ES-I3 (cell line): Measurements from ENCODE around the gene HLA-DRA.

Experiments used
- H3K36me3 ChIP-seq: 2 replicates; pipeline ENCODE4 v1.6.1; 2013; ENCODE audit warnings: mild to moderate bottlenecking, low read length, control low read depth, moderate library complexity; ENCODE audit not compliant: insufficient read depth
- H3K4me1 ChIP-seq: 2 replicates; pipeline ENCODE4 v1.6.1; 2013; ENCODE audit warnings: mild to moderate bottlenecking, control low read depth, low read length; ENCODE audit not compliant: insufficient read depth
- H3K9ac ChIP-seq: 2 replicates; pipeline ENCODE4 v1.6.1; 2013; ENCODE audit warnings: low read depth, mild to moderate bottlenecking, low read length, moderate library complexity
- H3K9me3 ChIP-seq: 2 replicates; pipeline ENCODE4 v1.6.1; 2013; ENCODE audit warnings: mild to moderate bottlenecking, low read length, moderate library complexity; ENCODE audit not compliant: control insufficient read depth, insufficient read depth

The HLA-DRA gene

GRCh38 chr6:32439602-32440214, at the start of gene HLA-DRA:
TSS of gene HLA-DRA (plus strand) at chr6:32439887. CDS start at chr6:32439951, 64 bp downstream.
- Histone ChIP-seq H3K4me1 (0 out of 2 replicates have a peak, but pooled peaks cover 3% of the 10 kb centered on the region), H3K9me3 (no peaks in the 10 kb centered on the region), H3K9ac (no peak within 1 kb of the TSS), H3K36me3 (no peaks in the 10 kb centered on the region)

- Histone ChIP-seq H3K4me1 (no peaks in the 10 kb centered on the region), H3K9me3 (no peaks in the 10 kb centered on the region), H3K9ac (no peak overlapping the region), H3K36me3 (no peaks in the 10 kb centered on the region)
These were observed 48.2 kb upstream of the HLA-DRA start for GRCh38 chr6:32391505-32391904.

GRCh38 chr6:32393665-32394420, 45.8 kb upstream of the HLA-DRA start:
- Histone ChIP-seq H3K9me3 (no peaks in the 10 kb centered on the region), H3K36me3 (no peaks in the 10 kb centered on the region), H3K9ac (no peak overlapping the region), H3K4me1 (no peaks in the 10 kb centered on the region)

GRCh38 chr6:32396028-32396427, 43.7 kb upstream of the HLA-DRA start:
- H3K9me3 ChIP-seq = no peaks in the 10 kb centered on the region
- no peaks in the 10 kb centered on the region for H3K36me3 ChIP-seq
- no peaks in the 10 kb centered on the region for H3K4me1 ChIP-seq
- H3K9ac ChIP-seq = no peak overlapping the region

GRCh38 chr6:32397252-32397920, 42.3 kb upstream of the HLA-DRA start:
- H3K9ac ChIP-seq = no peak overlapping the region
- no peaks in the 10 kb centered on the region for H3K4me1 ChIP-seq
- no peaks in the 10 kb centered on the region for H3K9me3 ChIP-seq
- H3K36me3 ChIP-seq = no peaks in the 10 kb centered on the region

GRCh38 chr6:32401284-32401963, 38.3 kb upstream of the HLA-DRA start:
- no peaks in the 10 kb centered on the region for H3K9me3 ChIP-seq
- no peaks in the 10 kb centered on the region for H3K36me3 ChIP-seq
- H3K9ac ChIP-seq = no peak overlapping the region
- no peaks in the 10 kb centered on the region for H3K4me1 ChIP-seq

- Histone ChIP-seq H3K9me3 (no peaks in the 10 kb centered on the region), H3K36me3 (no peaks in the 10 kb centered on the region), H3K9ac (no peak overlapping the region), H3K4me1 (peaks cover 8% of the 10 kb centered on the region; the same call in 1 of the 2 replicates)
These were observed 36.9 kb upstream of the HLA-DRA start for GRCh38 chr6:32402812-32403211.

GRCh38 chr6:32405656-32406055, 34.0 kb upstream of the HLA-DRA start:
- H3K9me3 ChIP-seq = no peaks in the 10 kb centered on the region
- no peak overlapping the region for H3K9ac ChIP-seq
- no peaks in the 10 kb centered on the region for H3K36me3 ChIP-seq
- H3K4me1 ChIP-seq = peaks cover 8% of the 10 kb centered on the region; the same call in 1 of the 2 replicates

- H3K9ac ChIP-seq = no peak overlapping the region
- H3K9me3 ChIP-seq = no peaks in the 10 kb centered on the region
- peaks cover 8% of the 10 kb centered on the region; the same call in 1 of the 2 replicates for H3K4me1 ChIP-seq
- H3K36me3 ChIP-seq = no peaks in the 10 kb centered on the region
These were observed 33.5 kb upstream of the HLA-DRA start for GRCh38 chr6:32406197-32406596.

- Histone ChIP-seq H3K9ac (no peak within 1 kb of the TSS), H3K36me3 (no peaks in the 10 kb centered on the region), H3K9me3 (no peaks in the 10 kb centered on the region), H3K4me1 (peaks cover 8% of the 10 kb centered on the region; the same call in 1 of the 2 replicates)
These were observed 32.8 kb upstream of the HLA-DRA start, which contains the start of gene BTNL2 for GRCh38 chr6:32406857-32407256. TSS of gene BTNL2 (minus strand) at chr6:32407181. CDS start at chr6:32407123, 58 bp downstream.

- Histone ChIP-seq H3K36me3 (no peaks in the 10 kb centered on the region), H3K4me1 (peaks cover 8% of the 10 kb centered on the region; the same call in 1 of the 2 replicates), H3K9me3 (no peaks in the 10 kb centered on the region)
These were observed 28.8 kb upstream of the HLA-DRA start for GRCh38 chr6:32410906-32411305.

GRCh38 chr6:32411566-32412327, 27.9 kb upstream of the HLA-DRA start:
- H3K9me3 ChIP-seq = no peaks in the 10 kb centered on the region
- peaks cover 8% of the 10 kb centered on the region; the same call in 1 of the 2 replicates for H3K4me1 ChIP-seq
- no peaks in the 10 kb centered on the region for H3K36me3 ChIP-seq
- H3K9ac ChIP-seq = no peak overlapping the region

More at GRCh38 chr6:32410906-32411305, 28.8 kb upstream of the HLA-DRA start:
- H3K9ac ChIP-seq = no peak overlapping the region

- Histone ChIP-seq H3K4me1 (no peaks in the 10 kb centered on the region), H3K36me3 (no peaks in the 10 kb centered on the region), H3K9me3 (no peaks in the 10 kb centered on the region), H3K9ac (no peak overlapping the region)
These were observed 26.1 kb upstream of the HLA-DRA start for GRCh38 chr6:32413427-32414047.
